ENCODE measurements around the gene CTBP2.

- TF ChIP-seq CTCF (IDR thresholded peaks at IDR 0.05; ENCODE audit: low read depth, low read length, missing input control) (no peak), TAF1 (conservative IDR thresholded peaks at IDR 0.05) (no peak), REST (IDR thresholded peaks at IDR 0.05) (no peak), MAX (IDR thresholded peaks at IDR 0.05) (no peak), YY1 (IDR thresholded peaks at IDR 0.05) (no peak), EGR1 (IDR thresholded peaks at IDR 0.05; ENCODE audit: low read depth in 2 of 2) (no peak)
Observed at GRCh38 chr10:124989526-124989925, 170.8 kb downstream of the CTBP2 start.
